HepG2 (cell line): Measurements from ENCODE around the gene PAPSS2.

Experiments used
- BHLHE40 ChIP-seq: IDR thresholded peaks from 2 replicates; pipeline ENCODE4 v1.6.1; 2011; ENCODE audit warnings: low read length, improper control_type of control experiment
- CENPBD1 ChIP-seq: sonication (generic); formaldehyde crosslinking; IDR thresholded peaks from 2 replicates; pipeline ENCODE4 v1.8.0; 2022; ENCODE audit warnings: missing genetic modification reagents, low read depth, mild to moderate bottlenecking, borderline replicate concordance
- CENPX ChIP-seq: sonication (generic); formaldehyde crosslinking; IDR thresholded peaks from 2 replicates; pipeline ENCODE4 v1.9.0; 2021; ENCODE audit warnings: mild to moderate bottlenecking, missing genetic modification reagents, moderate library complexity
- CTCF ChIP-seq: sonication (generic); formaldehyde crosslinking; IDR thresholded peaks from 2 replicates; pipeline ENCODE4 v1.5.0; 2020; ENCODE audit warnings: mild to moderate bottlenecking, missing genetic modification reagents, moderate library complexity
- GABPA ChIP-seq, 2 experiments: IDR thresholded peaks; 2 replicates each; pipeline ENCODE4 v1.6.1; 2011 to 2016; ENCODE audit warnings: low read depth in 2 of 2, low read length in 1 of 2, missing biosample characterization in 1 of 2, missing genetic modification characterization in 1 of 2
- GPBP1L1 ChIP-seq: sonication (generic); formaldehyde crosslinking; IDR thresholded peaks from 2 replicates; pipeline ENCODE4 v1.5.0; 2020; ENCODE audit warnings: mild to moderate bottlenecking, missing genetic modification reagents
- MAX ChIP-seq: IDR thresholded peaks from 2 replicates; pipeline ENCODE4 v1.6.1; 2012; ENCODE audit warnings: inconsistent platforms
- MNT ChIP-seq: fragments of 450-650 bp; IDR thresholded peaks from 2 replicates; pipeline ENCODE4 v1.6.1; 2016
- POLR2A ChIP-seq, 2 experiments: IDR thresholded peaks; 2 replicates each; pipeline ENCODE4 v1.6.1; 2011; ENCODE audit warnings: low read depth in 2 of 2, low read length in 2 of 2, mild to moderate bottlenecking in 1 of 2, moderate library complexity in 1 of 2; ENCODE audit not compliant: insufficient read depth in 1 of 2
- POLR2AphosphoS5 ChIP-seq: IDR thresholded peaks from 2 replicates; pipeline ENCODE4 v1.6.1; 2012; ENCODE audit warnings: low read depth, low read length
- XRCC5 ChIP-seq: fragments of 200-400 bp; formaldehyde crosslinking; optimal IDR thresholded peaks from 2 replicates; pipeline ENCODE3; 2017; ENCODE audit warnings: mild to moderate bottlenecking, low read length
- ZNF644 ChIP-seq: IDR thresholded peaks from 2 replicates; pipeline ENCODE4 v1.6.1; 2016; ENCODE audit warnings: low read depth

GRCh38 chr10:87678302-87678701, 18.6 kb downstream of the PAPSS2 start:
- TF ChIP-seq POLR2AphosphoS5, result no peak
- TF ChIP-seq CTCF (CRISPR knock-in tag), result no peak
- no peak for TF ChIP-seq MAX
- TF ChIP-seq CENPBD1 (CRISPR knock-in tag), result no peak
- no peak for TF ChIP-seq POLR2A (IDR thresholded peaks at IDR 0.05; ENCODE audit: insufficient read depth in 1 of 2, low read depth in 2 of 2, low read length in 2 of 2)
- TF ChIP-seq BHLHE40, result no peak
- no peak for TF ChIP-seq MNT
- TF ChIP-seq XRCC5, result no peak
- no peak for TF ChIP-seq GABPA (IDR thresholded peaks at IDR 0.05; ENCODE audit: low read depth, low read length)
- no peak for TF ChIP-seq GABPA (CRISPR knock-in tag; IDR thresholded peaks at IDR 0.05; ENCODE audit: low read depth)
- no peak for TF ChIP-seq CENPX (CRISPR knock-in tag)
- no peak for TF ChIP-seq ZNF644 (CRISPR knock-in tag)
- TF ChIP-seq GPBP1L1, result no peak
